Fibroblast of the aortic adventitia (primary cell): ENCODE measurements around the gene OR4L1. TPM values are rescaled to one million over a fixed set of nuclear protein-coding genes. Genes with fewer than 3 reads are reported as not detected.
"Not testable (repeated sequence)": the region's sequence is repeated elsewhere in the genome, so short reads cannot be mapped to it uniquely, and the experiment has no call there.

ENCODE experiments used
- DNase-seq: peaks from one replicate; pipeline ENCODE4 v3.0.0-alpha.2; 2010; ENCODE audit warnings: low read depth
- H3K4me3 ChIP-seq: 2 replicates; pipeline ENCODE4 v1.5.1; 2011; ENCODE audit warnings: low read depth, mild to moderate bottlenecking, control low read depth, low read length, moderate library complexity
- small RNA-seq: library from RNA; depleted of rRNA; stranded (forward); fragments of <200 nt; gene quantifications from one replicate; pipeline ENCODE3, GENCODE V24; 2012
- total RNA-seq: library from RNA; depleted of rRNA; stranded (reverse); fragments of >200 nt; gene quantifications from 2 replicates; pipeline ENCODE4 v1.2.3, GENCODE V29; 2012; ENCODE audit warnings: low replicate concordance
- TF ChIP-seq, protein P1 (sequence below): IDR thresholded peaks from 2 replicates; pipeline ENCODE4 v1.5.1; 2011; ENCODE audit warnings: mild to moderate bottlenecking, low read length, control low read depth, inconsistent platforms; ENCODE audit not compliant: insufficient read depth

OR4L1 gene
- total RNA-seq, 1 donor, result not detected

- no peak overlapping the region for H3K4me3 ChIP-seq
Measured at GRCh38 chr14:20048202-20048601, 11.6 kb upstream of the OR4L1 start.

GRCh38 chr14:20092050-20092449, 32.2 kb downstream of the OR4L1 start:
- TF ChIP-seq, protein P1, sequence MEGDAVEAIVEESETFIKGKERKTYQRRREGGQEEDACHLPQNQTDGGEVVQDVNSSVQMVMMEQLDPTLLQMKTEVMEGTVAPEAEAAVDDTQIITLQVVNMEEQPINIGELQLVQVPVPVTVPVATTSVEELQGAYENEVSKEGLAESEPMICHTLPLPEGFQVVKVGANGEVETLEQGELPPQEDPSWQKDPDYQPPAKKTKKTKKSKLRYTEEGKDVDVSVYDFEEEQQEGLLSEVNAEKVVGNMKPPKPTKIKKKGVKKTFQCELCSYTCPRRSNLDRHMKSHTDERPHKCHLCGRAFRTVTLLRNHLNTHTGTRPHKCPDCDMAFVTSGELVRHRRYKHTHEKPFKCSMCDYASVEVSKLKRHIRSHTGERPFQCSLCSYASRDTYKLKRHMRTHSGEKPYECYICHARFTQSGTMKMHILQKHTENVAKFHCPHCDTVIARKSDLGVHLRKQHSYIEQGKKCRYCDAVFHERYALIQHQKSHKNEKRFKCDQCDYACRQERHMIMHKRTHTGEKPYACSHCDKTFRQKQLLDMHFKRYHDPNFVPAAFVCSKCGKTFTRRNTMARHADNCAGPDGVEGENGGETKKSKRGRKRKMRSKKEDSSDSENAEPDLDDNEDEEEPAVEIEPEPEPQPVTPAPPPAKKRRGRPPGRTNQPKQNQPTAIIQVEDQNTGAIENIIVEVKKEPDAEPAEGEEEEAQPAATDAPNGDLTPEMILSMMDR, result no peak
- no peak for DNase-seq
- H3K4me3 ChIP-seq, result no peak overlapping the region

More at GRCh38 chr14:20048202-20048601, 11.6 kb upstream of the OR4L1 start:
- TF ChIP-seq, protein P1, result no peak
- no peak for DNase-seq

GRCh38 chr14:20093442-20093841, 33.6 kb downstream of the OR4L1 start:
- H3K4me3 ChIP-seq, result no peak overlapping the region
- no peak for DNase-seq
- TF ChIP-seq, protein P1, result no peak

- not testable (repeated sequence) for H3K4me3 ChIP-seq, DNase-seq
Measured at GRCh38 chr14:20098926-20099770, 39.3 kb downstream of the OR4L1 start.

DNA sequence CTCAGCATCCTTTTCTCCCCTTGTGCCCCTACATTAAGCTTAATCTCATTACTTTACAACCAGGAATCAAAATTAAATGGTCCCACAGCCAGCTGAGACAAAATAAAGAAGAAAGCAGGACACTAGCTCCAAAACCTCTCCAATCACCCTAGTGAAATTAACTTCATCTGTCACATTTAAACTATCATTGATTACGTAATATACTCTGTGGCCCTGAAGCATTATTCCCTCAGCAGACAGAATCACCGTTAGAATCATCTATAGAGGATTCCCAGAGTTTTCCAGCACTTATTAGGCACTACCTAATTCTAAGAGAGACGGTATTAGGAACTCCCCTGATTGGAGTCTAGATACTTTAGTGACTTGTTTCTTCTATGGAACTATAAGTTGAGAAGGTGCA, 50.6 kb downstream of the OR4L1 start, which contains the start of gene OR4K17:
Gene OR4K17 (plus strand): TSS at position 302 of the 400 bp plus-strand sequence. CDS start 6,761 bp downstream, outside the sequence.
- no peak for DNase-seq
- no peak within 1 kb of the TSS for H3K4me3 ChIP-seq
- TF ChIP-seq, protein P1, result no peak

Small RNA genes within 50 kb of the gene (small RNA-seq; reads per million reads assigned to genes)
- not detected for gene RNA5SP380

Other genes with a start within 250 kb of the OR4L1 start
- gene OR4K2, start 184.9 kb upstream of the OR4L1 start, total RNA-seq, result not detected in 2 replicates
- gene OR4K5, start 139.4 kb upstream of the OR4L1 start, total RNA-seq, result not detected in 2 replicates
- not detected in 2 replicates for gene OR4K1, start 129.1 kb upstream of the OR4L1 start, total RNA-seq
- gene OR4K15, start 84.5 kb upstream of the OR4L1 start, total RNA-seq, result not detected in 2 replicates
- not detected in 2 replicates for gene OR4Q2, start 57.9 kb upstream of the OR4L1 start, total RNA-seq
- gene OR4K14, start 40.7 kb upstream of the OR4L1 start, total RNA-seq, result not detected in 2 replicates
- gene OR4K13, start 24.0 kb upstream of the OR4L1 start, total RNA-seq, result not detected in 2 replicates
- not detected in 2 replicates for gene OR4K17, start 50.7 kb downstream of the OR4L1 start, total RNA-seq
- not detected in 2 replicates for gene OR4N5, start 78.8 kb downstream of the OR4L1 start, total RNA-seq
- not detected in 2 replicates for gene OR11G2, start 130.9 kb downstream of the OR4L1 start, total RNA-seq
- gene OR11H6, start 163.7 kb downstream of the OR4L1 start, total RNA-seq, result not detected in 2 replicates
- gene OR11H7, start 168.9 kb downstream of the OR4L1 start, total RNA-seq, result not detected in 2 replicates
- not detected in 2 replicates for gene OR11H4, start 179.2 kb downstream of the OR4L1 start, total RNA-seq
- gene TTC5, start 245.9 kb downstream of the OR4L1 start, total RNA-seq, result 16.6 and 49.7 TPM in 2 replicates